K562 (cell line): ENCODE data around the gene GNPTAB. TPM values are rescaled to one million over a fixed set of nuclear protein-coding genes. Genes with fewer than 3 reads are reported as not detected.

Experiments used
- ATF7 ChIP-seq: fragments of 450-650 bp; IDR thresholded peaks from 2 replicates; pipeline ENCODE4 v1.7.1; 2014; ENCODE audit warnings: mild to moderate bottlenecking, moderate library complexity
- BCOR ChIP-seq: fragments of 450-650 bp; IDR thresholded peaks from 2 replicates; pipeline ENCODE4 v1.6.1; 2016
- BRF2 ChIP-seq: IDR thresholded peaks from 3 replicates; pipeline ENCODE4 v1.6.1; 2011; ENCODE audit warnings: borderline replicate concordance, mild to moderate bottlenecking; ENCODE audit not compliant: insufficient read length, insufficient read depth
- CHD4 ChIP-seq: fragments of 200-600 bp; sonication (generic); IDR thresholded peaks from 3 replicates; pipeline ENCODE4 v1.6.1; 2012; ENCODE audit warnings: low read depth, mild to moderate bottlenecking, mixed read lengths, low read length, inconsistent platforms; ENCODE audit not compliant: insufficient read depth, insufficient replicate concordance, poor library complexity, severe bottlenecking
- DPF2 ChIP-seq: fragments of 450-650 bp; IDR thresholded peaks from 2 replicates; pipeline ENCODE4 v1.6.1; 2016
- ETS1 ChIP-seq: conservative IDR thresholded peaks from 2 replicates; pipeline ENCODE4 v1.6.1; 2011; ENCODE audit warnings: low read depth, mild to moderate bottlenecking, low read length; ENCODE audit not compliant: control insufficient read depth
- JUN ChIP-seq, 2 experiments: sonication (generic) in 1 of 2; formaldehyde crosslinking in 1 of 2; IDR thresholded peaks; 2 replicates each; pipeline versions ENCODE4 v1.6.1 to v1.8.0; 2012 to 2022; ENCODE audit warnings: borderline replicate concordance in 2 of 2, mild to moderate bottlenecking in 2 of 2, improper control_type of control experiment in 1 of 2, low read depth in 1 of 2, low read length in 1 of 2, missing genetic modification reagents in 1 of 2
- KLF10 ChIP-seq: fragments of 250-450 bp; sonication (Bioruptor Pico); IDR thresholded peaks from 2 replicates; pipeline ENCODE4 v1.6.1; 2021; ENCODE audit warnings: matching md5 sums
- MBD2 ChIP-seq: sonication (generic); IDR thresholded peaks from 2 replicates; pipeline ENCODE4 v1.6.1; 2016; ENCODE audit warnings: low read depth, borderline replicate concordance
- MNT ChIP-seq, 2 experiments: fragments of 450-650 bp; conservative IDR thresholded peaks; 2 replicates each; pipeline ENCODE4 v1.6.1; 2017; ENCODE audit warnings: mild to moderate bottlenecking in 2 of 2, moderate library complexity in 2 of 2
- MYBL2 ChIP-seq, 2 experiments: fragments of 450-650 bp in 1 of 2; sonication (generic) in 1 of 2; formaldehyde crosslinking in 1 of 2; IDR thresholded peaks; 2 replicates each; pipeline versions ENCODE4 v1.6.1 to v1.8.1; 2017 to 2022; ENCODE audit warnings: borderline replicate concordance in 1 of 2, inconsistent platforms in 1 of 2, low read depth in 1 of 2, mild to moderate bottlenecking in 1 of 2, missing genetic modification reagents in 1 of 2, moderate library complexity in 1 of 2
- NCOR1 ChIP-seq: fragments of 450-650 bp; IDR thresholded peaks from 2 replicates; pipeline ENCODE4 v1.6.1; 2016; ENCODE audit warnings: mild to moderate bottlenecking, moderate library complexity
- PTTG1 ChIP-seq: fragments of 450-650 bp; IDR thresholded peaks from 2 replicates; pipeline ENCODE4 v1.6.1; 2016; ENCODE audit warnings: low read depth, mild to moderate bottlenecking, missing genetic modification characterization, missing compliant biosample characterization
- TAL1 ChIP-seq: fragments of 450-650 bp; IDR thresholded peaks from 2 replicates; pipeline ENCODE4 v1.6.1; 2016; ENCODE audit warnings: mild to moderate bottlenecking
- TBP ChIP-seq: optimal IDR thresholded peaks from 2 replicates; pipeline ENCODE3; 2011; ENCODE audit warnings: low read depth, low read length, improper control_type of control experiment
- ZBTB11 ChIP-seq, 3 experiments: fragments of 200-800 bp in 1 of 3; fragments of 250-450 bp in 1 of 3; fragments of 450-650 bp in 1 of 3; sonication (Bioruptor Pico) in 1 of 3; sonication (Bioruptor generic) in 1 of 3; formaldehyde crosslinking in 1 of 3; IDR thresholded peaks; 2 replicates each; pipeline versions ENCODE4 v1.6.1 to v1.8.0; 2016 to 2022; ENCODE audit warnings: mild to moderate bottlenecking in 2 of 3, missing genetic modification characterization in 2 of 3, missing compliant biosample characterization in 1 of 3, moderate library complexity in 1 of 3
- ZNF695 ChIP-seq: fragments of 450-650 bp; formaldehyde crosslinking; IDR thresholded peaks from 2 replicates; pipeline ENCODE4 v1.4.0; 2020; ENCODE audit warnings: mild to moderate bottlenecking, moderate library complexity
- ZNF77 ChIP-seq: fragments of 250-450 bp; sonication (Bioruptor Pico); IDR thresholded peaks from 2 replicates; pipeline ENCODE4 v1.5.0; 2020
- polyA plus RNA-seq, 8 experiments: library from polyadenylated mRNA; depleted of rRNA in 4 of 8; stranded (reverse) in 5 of 8; unstranded in 3 of 8; fragments of >200 nt; fragmentation: Nextera tagmentation in 2 of 8; fragmentation: Illumina TruSeq in 1 of 8; extraction: Ambion mirVana in 2 of 8; extraction: Trizol in 1 of 8; gene quantifications; 2 replicates each; pipeline versions ENCODE4 v1.2.1 to v1.2.3, GENCODE V29; 2011 to 2014; ENCODE audit warnings: inconsistent platforms in 1 of 8, missing spikeins in 1 of 8
- total RNA-seq, 7 experiments: library from RNA; depleted of rRNA in 6 of 7; stranded (reverse); fragments of >200 nt in 6 of 7; fragmentation: Illumina TruSeq in 2 of 7; extraction: Trizol in 2 of 7; gene quantifications; 2 replicates each; pipeline versions ENCODE4 v1.2.1 to v1.2.3, GENCODE V29; 2011 to 2021; ENCODE audit warnings: low replicate concordance in 1 of 7

Gene GNPTAB
- total and polyA plus RNA-seq, 9 of the 15 experiments (the other 6 are each of a cell fraction or from before 2014, with no cell fraction given) = 5.9 to 23.2 (median 19.3) TPM

GRCh38 chr12:101696251-101697196 is 134.2 kb downstream of the GNPTAB start (continued):
- TF ChIP-seq JUN (IDR thresholded peaks at IDR 0.05; ENCODE audit: borderline replicate concordance, low read depth, low read length) = no peak
- no peak; the same call in 1 of the 2 replicates for TF ChIP-seq JUN (CRISPR knock-in tag; IDR thresholded peaks at IDR 0.05; ENCODE audit: borderline replicate concordance)
- peak; percentile 79 for TF ChIP-seq MBD2
- no peak for TF ChIP-seq MYBL2 (IDR thresholded peaks at IDR 0.05; ENCODE audit: low read depth)
- no peak for TF ChIP-seq MYBL2 (CRISPR knock-in tag; IDR thresholded peaks at IDR 0.05; ENCODE audit: borderline replicate concordance)
- TF ChIP-seq TBP = peak; percentile 45
- peak; percentile 95 for TF ChIP-seq DPF2
- no peak for TF ChIP-seq ATF7
- no peak for TF ChIP-seq BRF2
- no peak for TF ChIP-seq PTTG1 (tag)
- TF ChIP-seq BCOR = peak; percentile 65
- TF ChIP-seq MNT (conservative IDR thresholded peaks at IDR 0.05) = peak; percentile 84 to 94; a peak in 3 of 4 replicates
- TF ChIP-seq NCOR1 = peak; percentile 92
- TF ChIP-seq CHD4 = no peak
- no peak for TF ChIP-seq KLF10 (CRISPR knock-in tag)
- TF ChIP-seq ZNF695 (CRISPR knock-in tag) = no peak
- peak in 1 of 3 experiments; percentile 49; a peak in 2 of 6 replicates for TF ChIP-seq ZBTB11 (CRISPR knock-in tag; IDR thresholded peaks at IDR 0.05)
- no peak for TF ChIP-seq ZNF77 (CRISPR knock-in tag)
- TF ChIP-seq TAL1 = peak; percentile 93
- 0 out of 2 replicates have a peak, but pooled peaks have one; percentile 64 for TF ChIP-seq ETS1
